HTERT RPE-1 (cell line): ENCODE measurements around the gene SH3GL2.

Source experiments
- in situ Hi-C: fragments of 300-500 bp; cut with MboI; formaldehyde crosslinking; loops from 4 replicates; pipeline ENCODE4 v1.14.3; 2020; ENCODE audit warnings: low sequenced_read_pairs

SH3GL2 gene

DNA sequence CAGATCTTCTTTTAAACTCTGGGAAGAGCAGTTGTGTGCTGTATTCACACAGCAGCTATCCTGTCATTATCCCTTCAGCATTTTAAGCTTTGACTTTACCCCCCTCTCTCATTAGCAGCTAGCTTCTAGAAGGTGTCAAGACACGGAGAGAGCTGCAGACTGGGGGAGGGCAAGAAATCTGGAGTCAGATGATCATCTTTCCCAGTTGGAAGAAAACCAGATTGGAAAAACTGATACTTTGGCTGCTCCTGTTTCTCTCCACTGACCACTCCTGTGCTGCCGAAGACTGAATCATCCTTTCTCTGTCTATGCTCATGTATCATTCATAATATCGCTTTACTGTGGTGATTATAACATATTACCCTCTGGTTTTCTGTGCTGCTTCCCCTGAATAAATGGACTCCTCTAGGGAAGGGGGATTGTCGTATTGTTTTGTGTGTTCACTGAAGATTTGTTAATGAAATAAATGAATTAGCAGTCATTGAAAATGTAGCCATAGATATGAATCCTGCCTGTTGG, 75.1 kb downstream of the SH3GL2 start:
- in situ Hi-C loops = no loop called here

DNA sequence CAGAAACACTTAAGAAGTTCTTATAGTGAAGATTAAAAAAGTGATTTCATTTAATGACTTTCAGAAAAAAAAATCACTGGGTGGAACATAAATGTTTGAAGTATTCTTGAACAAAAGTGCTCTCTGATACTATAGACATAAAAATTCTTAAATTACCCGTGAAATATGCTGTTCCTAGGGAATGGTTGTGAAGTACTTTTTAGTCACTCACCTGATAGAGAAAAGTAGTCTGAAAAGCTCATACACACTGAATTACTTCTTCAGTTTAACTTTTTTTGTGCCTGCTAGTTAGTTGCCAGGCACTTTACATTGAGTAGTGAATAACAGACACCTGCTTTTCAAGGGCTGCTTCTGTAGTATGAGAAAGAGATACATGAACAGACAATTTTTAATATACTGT, 78.0 kb downstream of the SH3GL2 start:
- in situ Hi-C loops = no loop called here

DNA sequence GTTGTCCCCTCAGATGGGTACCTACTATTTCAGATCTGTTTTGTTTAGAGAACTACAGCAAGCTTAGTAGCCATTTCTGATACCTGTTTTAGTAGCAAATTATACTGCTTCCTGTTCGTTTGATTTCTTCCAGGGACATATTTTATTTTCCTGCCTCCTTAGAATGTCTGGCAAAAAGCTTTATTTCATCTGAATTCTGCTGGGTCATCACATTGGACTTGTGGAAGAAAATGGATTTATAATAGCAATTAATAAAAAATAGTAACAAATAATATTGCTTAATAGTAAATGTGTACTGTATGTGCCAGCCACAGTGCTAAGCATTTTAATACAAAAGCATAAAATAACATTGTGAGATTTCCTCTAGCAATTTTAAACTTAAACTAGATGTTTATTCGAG, 79.4 kb downstream of the SH3GL2 start:
- in situ Hi-C loops = no loop called here

DNA sequence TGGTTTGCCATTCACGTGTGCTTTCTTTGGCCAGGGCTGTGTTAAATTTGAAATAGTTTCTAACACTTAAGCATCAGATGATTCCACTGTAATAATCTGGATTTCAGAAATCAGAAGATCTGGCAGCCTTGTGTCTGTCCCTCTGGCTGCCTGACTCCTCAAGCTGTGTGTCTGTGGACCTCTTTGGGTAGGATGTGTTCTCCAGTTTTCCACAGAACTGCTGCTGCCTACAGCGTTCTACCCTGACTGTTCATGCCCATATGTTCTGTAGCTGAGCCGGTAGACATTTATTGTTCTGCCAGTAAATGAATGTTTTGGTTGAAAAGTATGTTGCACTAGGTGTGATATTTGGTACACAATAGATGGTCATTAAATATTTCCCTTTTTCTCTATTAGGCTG, 81.3 kb downstream of the SH3GL2 start:
- in situ Hi-C loops = no loop called here

DNA sequence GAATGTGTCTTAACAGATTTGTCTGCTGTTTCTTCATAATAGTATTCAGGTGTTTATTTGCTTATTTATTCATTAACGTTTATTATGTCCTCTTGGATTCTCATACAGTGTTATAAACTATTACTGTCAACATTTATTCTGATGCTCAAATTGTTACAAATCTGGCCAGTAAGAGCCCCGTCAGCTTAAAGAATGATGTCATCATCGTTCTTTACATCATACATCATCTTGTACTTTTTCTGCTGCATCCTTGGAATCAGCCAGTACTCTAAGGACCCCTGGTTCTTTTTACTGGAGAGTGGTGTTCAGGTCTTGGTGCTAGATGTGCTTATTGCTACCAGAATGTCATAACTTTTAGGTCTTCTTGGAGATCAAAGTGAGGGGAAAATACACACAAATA, 86.6 kb downstream of the SH3GL2 start:
- in situ Hi-C loops = no loop called here

DNA sequence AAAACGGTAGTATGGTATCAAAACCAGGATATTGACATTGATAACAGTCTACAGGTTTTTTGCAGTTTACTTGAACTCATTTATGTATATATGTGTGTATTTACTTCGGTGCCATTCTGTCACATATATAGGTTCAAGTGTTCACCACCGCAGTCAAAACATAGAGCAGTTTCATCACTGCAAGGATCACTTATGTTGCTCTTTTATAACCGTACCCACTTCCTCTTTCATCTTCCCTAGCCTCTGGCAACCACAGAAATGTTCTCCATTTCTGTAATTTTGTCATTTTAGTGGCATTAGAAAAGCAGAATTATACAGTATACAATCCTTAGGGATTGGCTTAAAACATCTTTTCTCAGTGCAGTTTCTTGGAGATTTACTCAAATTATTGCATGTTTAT, 90.3 kb downstream of the SH3GL2 start:
- in situ Hi-C loops = no loop called here

DNA sequence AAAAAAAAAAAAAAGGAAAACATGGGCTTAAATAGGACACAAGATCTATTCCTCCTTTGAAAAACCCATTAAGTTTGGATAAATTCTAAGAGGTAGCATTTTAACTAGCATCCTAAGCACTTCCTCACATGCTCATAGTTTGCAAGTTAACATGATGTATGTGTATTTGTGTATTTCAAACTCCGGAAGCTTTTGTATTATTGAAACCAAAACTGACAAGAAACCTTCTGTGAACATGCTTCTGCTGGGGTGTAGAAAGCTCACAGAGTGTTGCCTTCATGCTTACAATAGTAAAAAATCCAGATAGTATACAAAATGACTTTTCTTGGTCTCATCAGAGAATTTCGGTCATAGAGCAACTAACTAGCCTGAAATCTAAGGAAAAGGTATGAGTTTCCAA, 103.8 kb downstream of the SH3GL2 start:
- in situ Hi-C loops = no loop called here

DNA sequence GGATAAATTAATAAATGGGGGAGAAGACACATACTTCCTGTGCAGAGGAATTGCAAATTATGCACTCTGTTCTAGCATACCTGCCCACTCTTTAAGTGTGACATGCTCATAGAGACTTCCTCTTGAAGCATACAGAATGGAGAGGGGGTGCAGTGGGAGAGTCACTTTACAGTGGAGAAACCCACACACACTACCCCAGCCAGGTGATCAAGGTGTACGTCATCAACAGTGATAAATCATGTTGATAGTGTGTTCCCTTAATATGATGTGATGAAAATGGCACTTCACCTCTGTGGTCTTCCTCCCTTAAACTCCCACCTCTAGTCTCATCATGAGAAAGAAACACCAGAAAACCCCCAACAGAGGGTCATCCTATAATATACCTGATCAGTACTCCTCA, 110.0 kb downstream of the SH3GL2 start:
- in situ Hi-C loops = no loop called here

DNA sequence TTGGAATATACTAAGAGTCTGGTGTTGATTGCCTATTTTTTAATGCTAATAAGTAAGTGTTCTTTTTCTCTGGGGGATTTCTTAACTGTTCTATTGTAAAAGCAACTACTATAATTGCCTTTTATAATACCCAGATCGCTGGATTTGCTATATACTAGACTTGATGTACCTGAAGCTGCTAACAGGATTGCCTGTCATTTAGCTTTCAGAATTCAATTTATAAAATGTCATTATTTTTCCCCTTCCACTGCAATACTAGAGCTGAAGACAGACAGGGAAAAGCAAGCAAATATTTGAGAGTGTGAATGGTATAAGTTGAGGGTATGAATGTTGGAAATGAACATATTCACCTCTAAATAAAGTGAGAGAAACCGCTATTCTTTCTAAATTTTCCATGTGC, 115.5 kb downstream of the SH3GL2 start:
- in situ Hi-C loops = no loop called here

DNA sequence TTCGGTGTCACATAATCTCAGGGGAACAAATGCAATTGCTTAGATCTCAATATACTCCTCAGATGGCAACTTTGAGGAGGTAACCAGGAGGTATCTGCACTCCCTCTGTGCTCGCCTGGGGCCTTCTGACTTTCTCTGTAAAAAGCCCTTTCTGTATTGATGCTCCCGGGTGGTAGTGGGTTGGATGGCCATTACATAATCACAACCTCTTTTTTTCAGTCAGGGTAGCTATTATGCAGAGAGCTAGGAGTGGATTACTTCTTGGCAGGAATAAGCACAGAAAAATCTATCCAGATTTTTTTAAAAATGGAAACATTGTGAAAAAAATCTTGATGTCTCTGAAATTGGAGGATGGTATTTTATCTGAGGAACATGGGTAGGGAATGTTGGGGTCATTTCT, 116.6 kb downstream of the SH3GL2 start:
- in situ Hi-C loops = no loop called here

DNA sequence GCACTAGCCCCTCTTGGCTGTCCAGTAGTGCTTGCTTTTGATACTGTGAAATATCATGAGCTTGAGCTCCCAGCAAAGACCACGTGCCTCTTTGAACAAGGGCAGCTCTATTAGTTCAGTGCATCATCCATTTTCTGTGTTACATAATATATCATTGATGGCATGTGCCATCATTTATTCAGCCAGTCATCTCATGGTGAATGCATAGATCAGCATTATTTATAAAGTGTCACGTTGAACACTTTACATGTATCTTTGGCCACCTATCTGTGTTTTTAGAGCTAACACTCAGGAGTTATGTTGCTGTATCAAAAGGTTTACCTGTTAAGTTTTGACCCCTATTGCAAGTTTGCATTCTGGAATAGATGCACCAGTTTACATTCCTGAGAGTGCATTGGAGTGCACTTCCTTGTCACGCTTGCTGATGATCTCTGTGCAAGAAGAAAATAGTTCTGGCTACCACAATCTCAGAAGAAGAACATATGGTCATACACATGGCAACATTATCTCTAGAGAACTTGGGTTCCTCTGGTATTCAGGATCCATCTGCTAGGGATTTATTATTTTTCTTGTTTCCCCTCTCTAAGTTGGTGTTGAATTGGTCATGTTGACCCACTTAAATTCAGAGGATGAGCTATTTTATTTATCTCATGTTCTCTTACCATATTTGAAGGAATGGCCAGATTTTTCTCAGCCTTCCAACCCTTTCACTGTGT, 120.9 kb downstream of the SH3GL2 start:
- in situ Hi-C loops = no loop called here

DNA sequence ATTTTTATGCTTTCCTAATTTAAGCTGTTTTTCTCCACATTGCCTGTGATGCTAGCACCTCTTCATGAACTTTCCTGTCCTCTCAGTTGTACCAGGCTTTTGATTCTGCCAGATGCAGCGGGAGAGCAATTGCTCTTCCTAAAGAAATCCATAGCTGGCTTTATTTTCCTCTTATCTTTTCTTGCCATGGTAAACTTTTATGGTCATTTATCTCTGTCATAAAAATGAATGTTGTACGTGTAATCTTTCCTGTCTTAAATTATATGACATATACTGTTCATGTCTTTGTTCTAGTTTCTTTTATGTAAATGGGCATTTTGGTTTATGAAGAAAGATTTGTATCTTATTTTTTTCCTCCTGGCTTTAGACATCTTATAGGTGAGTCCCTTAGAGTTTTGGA, 127.5 kb downstream of the SH3GL2 start:
- in situ Hi-C loops = no loop called here

DNA sequence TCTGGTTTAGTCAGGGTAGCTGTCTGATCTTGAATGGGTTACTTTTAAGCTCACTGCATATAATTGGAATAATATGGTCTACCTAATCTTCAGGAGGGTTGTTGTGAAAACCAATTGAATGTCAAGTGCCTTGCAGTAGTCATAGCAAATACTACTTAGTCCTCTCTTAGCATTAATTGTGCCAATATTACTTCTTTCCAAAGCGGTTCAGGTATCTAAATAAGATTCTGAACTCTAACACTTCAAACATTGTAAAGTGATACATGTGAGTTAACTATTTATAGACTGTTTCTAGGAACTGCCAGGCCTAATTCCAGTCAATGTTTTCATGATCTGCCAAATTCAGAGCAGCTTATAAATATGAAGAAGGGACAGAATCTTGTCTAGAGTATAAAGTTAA, 140.2 kb downstream of the SH3GL2 start:
- in situ Hi-C loops = no loop called here

DNA sequence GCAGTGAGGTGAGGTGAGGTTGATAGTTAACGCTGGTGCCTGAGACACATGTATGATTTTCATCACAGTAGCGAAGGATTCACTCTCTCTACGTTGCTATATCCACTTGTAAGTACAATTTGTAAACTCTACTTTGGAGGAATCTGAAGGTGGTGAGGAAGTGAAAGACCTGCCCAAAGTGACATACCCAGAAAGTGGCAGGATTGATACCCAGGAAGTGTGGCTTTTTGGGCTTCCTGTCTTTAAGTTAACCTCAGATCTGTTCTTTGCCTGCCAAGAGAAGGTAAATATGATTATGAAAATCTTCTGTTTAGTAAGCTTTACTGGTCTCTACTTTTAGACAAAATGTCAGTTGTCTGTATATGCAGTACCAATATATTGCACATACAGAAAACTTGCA, 143.1 kb downstream of the SH3GL2 start:
- in situ Hi-C loops = no loop called here

DNA sequence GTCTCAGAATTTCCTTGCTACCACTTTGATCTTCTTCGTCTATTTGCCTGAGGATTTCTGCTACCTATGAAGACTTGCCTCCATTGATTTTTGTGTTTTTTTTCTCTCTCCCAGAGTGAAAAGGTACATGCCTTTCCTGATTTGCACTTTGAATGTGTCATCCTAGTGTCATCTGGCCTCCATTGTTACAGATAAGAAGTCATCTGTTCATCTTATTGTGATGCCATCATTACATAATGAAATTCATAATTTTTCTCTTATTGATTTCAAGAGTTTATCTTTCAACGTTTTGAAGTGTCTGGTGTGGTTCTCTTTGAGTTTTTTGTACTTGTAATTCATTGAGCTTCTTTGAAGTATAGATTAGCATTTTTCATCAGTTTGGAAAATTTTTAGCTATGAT, 144.8 kb downstream of the SH3GL2 start:
- in situ Hi-C loops = no loop called here

DNA sequence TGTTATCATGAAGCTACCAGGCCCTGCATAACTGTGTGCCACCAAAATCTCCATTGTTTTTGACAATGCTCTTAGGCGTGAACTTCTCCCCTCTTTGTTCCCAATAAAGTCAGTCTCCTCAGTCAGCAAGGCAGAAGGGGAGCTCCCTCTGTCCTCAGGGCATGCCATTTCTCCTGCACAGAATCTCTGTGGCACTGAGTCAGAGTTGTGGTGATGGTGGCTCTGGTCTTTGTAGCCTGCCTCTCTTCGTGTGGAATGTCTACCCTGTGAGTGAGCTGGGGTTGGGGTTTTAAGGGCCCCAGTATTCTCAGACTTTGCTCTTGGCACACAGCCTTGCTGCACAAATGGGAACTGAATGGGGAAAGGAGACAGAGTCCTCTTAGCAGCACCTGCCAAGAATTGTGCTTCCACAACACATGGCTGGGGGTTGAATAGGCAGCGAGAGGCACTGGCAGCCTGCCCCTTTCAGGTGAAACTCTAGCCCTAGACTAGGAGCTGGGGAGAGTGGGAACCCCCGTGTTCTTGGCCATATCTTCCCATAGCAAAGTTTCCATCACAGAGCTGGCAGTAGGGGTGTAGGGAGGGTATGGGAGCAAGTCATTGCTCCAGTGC, 146.6 kb downstream of the SH3GL2 start:
- in situ Hi-C loops = no loop called here

DNA sequence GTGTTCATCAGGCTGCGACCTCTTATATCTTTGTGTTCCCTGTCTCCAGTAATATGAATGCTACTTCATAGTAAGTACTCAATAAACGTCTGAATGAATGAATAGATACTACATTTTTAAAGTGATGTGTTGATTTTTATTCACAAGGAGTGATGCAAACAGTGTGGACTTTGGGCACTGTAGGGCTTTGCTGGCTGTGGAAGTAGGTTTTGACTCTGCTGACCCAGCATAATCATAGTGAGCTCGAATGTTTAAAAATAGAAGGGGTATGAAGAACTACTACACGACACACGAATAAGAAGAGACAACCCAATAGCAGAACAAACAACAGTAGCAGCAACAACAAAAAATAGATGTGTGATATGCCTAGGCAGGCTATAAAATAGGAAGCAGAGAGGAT, 147.4 kb downstream of the SH3GL2 start:
- in situ Hi-C loops = no loop called here

DNA sequence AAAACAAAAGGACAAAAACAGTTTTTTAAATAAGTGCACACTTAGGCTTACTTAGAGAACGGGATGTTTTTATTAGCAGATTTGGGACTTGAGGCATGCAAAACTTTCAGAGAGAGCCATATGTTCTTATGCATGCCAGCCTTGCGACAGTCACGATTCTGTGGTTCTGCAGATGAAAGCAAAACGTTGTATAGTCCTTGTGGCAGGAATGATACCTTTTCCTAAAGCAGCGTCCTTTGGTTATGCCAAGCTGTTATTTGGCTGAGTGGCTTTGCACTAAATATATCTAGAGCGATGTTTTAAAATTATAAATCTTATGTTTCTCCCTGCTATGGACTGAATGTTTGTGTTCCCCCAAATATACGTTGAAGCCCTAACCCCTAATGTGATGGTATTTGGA, 152.0 kb downstream of the SH3GL2 start:
- in situ Hi-C loops = no loop called here

DNA sequence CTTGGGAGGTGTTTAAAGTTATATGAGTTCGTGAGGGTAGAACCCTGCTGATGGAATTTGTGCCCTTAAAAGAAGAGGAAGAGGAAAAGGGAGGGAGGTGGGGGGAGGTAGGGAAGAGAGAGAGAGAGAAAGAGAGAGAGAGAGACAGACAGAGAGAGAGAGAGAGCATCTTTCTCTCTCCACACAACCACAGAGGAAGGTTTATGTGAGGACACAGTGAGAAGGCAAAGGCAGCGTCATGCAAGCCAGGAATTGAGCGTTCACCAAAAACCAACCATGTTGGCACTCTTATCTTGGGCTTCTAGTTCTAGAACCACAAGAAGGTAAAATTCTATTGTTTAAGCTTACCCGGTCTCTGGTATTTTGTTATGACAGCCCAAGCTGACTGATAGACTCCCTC, 152.4 kb downstream of the SH3GL2 start:
- in situ Hi-C loops = no loop called here

DNA sequence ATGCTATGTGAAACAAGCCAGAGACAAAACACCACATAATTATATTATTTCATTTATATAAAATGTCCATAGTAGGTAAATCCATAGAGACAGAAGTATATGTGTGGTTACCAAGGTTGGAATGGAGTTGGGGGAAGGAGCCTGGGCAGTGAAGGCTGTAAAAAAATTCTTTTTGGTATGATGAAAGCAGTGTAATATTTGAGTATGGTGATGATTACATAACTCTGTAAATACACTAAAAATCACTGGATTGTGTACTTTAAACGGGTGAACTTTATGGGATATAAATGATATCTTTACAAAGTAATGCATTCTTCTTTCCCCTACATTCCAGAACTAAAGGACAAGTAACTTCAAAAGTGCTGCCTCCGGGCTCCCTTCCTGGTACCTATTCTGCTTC, 155.8 kb downstream of the SH3GL2 start:
- in situ Hi-C loops = no loop called here

DNA sequence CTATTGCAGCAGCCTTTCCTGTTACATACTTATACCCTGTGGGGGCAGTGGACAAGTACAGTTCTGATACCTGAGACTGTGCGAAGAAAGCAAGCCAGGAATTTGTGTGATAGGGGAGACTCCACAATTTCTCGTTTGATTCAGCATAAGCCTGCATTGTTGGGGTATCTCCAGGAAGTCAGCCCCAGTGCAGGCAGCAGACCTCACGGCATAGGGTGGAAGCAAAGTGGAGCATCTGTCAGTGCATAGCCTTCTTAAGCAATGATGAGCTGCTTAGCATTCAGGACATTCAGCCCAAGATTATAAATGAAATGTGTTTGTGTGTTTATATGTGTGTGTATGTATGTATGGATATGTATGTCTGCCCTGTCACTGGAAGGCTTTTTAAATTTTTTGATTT, 157.0 kb downstream of the SH3GL2 start:
- in situ Hi-C loops = no loop called here

DNA sequence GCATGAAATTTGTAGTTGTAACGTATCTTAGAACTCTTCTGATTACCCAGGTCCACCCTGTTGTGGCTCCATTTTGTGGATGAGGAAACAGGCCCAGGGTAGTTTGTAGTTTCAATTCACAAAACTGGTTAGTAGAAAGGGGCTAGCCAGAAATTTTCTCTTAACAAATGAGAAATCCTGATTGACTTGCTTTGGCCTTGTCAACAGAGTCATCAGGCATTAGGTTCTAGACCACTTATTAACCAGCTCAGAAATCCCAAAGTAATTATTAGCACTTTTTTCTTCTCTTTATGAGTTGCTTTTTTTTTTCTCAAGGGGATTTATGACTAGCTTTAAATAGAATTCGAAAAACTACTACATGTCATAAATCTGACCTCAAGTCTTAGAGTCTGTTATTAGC, 160.2 kb downstream of the SH3GL2 start:
- in situ Hi-C loops = no loop called here

DNA sequence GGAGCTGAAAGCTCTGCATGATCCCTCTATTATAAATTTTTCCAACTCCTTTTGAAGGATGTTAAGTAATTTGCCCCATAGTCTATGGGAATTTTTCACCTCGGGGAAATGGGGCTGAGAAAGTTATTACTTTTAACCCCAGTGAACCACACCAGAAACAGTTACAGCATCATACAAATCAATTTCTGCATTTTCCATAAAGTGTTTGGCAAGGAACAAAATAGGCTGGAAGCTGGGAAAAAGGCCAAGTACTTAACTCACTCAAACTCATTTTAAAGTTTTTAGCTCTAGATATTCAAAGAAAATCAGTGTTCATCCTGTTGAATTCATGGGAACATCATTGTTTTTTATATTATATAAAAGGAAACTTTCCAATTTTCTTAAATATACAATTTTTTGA, 160.9 kb downstream of the SH3GL2 start:
- in situ Hi-C loops = no loop called here
